NCI-H1417 (cell line): ENCODE results near the gene TNNT1.

Experiments
- DNase-seq, 3 experiments: peaks; one replicate each; lab custom pipeline; 2025; lab: John Stamatoyannopoulos, UW

The TNNT1 gene

GRCh38 chr19:55141696-55142095 is 7.3 kb downstream of the TNNT1 start:
- peak in 1 of 3 experiments; percentile 28 for DNase-seq

DNA sequence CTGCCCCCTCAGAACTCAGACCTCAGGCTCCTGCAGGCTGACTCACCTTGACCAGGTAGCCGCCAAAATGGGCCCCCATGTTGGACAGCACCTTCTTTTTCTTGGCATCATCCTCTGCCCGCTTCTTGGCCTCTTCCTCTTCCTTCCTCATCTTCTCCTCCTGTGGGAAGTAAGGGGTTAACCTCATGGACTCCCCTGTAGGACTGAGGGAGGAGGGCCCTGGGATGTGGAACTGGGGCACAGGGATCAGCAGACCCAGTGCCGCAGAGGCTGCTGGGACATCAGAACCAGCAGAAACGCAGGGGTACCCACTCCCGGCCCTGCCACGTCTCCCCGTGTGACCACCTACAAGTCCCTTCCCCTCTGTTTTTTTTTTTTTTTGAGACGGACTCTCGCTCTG is 11.1 kb downstream of the TNNT1 start:
- DNase-seq: no peak

DNA sequence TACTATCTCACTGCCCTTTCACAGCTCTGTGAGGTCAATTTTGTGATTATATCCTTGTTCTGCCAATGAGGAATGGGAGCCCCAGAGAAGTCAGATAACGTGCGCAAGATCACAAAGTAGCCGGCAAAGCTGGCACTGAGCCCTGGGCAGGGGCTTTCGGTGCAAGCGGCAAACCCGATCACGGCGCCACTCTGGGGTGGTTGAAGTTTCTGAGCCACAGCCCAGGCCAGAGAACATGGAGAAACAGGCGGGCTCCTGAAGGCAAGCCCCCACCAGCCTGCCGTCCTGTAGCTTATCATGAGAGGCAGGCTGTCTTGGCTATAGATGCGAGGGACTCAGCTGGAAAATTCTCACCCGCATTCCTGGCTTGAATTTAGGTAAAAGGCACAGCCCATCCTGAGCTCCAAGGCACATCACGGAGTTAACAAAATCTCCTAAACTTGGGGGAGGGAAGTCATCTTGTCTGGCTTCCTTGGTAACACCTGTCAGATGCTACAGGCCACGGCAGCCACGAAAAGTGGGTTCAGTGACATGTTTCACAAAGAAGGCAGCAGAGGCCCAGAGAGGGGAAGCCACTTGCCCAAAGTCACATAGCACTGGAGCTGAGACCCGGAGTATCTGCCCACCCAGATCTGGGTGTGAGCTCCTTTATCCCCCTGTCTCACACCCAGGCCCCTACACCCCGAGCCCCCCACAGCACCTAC is 12.5 kb downstream of the TNNT1 start:
- DNase-seq: no peak

GRCh38 chr19:55134736-55135135 is 14.3 kb downstream of the TNNT1 start:
- DNase-seq: no peak

DNA sequence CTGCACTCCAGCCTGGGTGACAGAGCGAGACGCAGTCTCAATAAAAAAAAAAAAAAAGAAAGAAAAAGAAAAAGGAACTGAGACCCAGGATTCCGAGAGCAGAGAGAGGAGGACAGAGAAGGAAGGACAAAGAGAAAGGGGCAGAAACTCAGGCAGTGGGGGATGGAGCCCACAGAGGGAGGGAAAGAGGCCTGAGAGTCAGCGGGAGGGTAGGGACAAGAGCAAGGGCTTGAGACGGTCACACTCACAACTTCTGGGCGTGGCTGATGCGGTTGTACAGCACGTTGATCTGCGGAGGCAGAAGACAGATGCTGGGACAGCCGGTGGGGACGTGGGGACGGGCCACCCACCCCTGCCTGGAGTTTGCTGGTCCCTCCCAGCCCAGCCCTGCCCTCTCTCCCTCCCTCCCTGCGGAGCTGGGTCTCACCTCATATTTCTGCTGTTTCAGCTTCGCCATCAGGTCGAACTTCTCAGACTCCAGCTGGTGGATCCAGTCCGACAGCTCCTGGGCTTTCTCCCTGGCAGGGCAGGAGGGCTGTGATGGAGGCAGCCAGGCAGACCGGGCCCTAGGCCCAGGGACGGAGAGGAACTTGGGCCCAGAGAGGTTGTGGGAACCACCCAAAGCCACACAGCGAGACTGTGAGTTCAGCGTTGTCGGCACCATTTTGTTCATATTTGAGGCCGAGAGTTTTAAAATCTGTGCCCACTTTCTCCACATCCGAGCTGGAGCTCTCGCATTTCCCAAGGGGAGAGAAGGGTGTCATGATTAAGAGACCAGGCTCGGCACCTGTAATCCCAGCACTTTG is 15.2 kb downstream of the TNNT1 start:
- no peak for DNase-seq

DNA sequence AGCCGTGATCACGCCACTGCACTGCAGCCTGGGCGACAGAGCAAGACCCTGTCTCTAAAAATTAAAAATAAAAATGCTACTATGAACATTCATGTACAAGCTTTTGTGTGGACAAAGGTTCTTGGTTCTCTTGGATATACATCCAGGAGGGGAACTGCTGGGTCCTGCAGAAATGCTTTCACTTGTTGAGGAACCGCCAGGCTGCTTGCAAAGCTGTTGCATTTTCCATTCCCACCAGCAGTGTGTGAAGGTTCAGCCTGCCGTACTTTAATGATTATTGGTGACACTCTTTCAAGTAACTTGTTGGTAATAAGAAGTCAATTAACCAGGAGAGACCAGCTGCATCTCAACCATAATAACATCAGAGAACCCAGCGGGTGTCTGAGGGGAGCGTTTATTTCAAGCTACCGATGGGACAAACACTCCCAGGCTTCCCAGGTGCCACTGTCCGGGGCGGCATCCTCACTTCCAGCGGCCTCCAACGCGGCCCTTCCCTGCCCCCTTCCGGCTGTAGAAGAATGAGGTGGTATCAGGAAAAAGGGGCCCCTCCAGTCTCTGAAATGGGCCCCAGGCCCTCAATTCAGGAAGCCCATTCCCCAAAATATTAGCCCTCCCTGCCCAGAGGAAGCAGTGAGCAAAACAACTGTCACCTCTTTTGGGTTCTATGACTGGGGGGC is 16.4 kb downstream of the TNNT1 start:
- DNase-seq: no peak

- DNase-seq: no peak
Measured at GRCh38 chr19:55131421-55131820, 17.6 kb downstream of the TNNT1 start.

DNA sequence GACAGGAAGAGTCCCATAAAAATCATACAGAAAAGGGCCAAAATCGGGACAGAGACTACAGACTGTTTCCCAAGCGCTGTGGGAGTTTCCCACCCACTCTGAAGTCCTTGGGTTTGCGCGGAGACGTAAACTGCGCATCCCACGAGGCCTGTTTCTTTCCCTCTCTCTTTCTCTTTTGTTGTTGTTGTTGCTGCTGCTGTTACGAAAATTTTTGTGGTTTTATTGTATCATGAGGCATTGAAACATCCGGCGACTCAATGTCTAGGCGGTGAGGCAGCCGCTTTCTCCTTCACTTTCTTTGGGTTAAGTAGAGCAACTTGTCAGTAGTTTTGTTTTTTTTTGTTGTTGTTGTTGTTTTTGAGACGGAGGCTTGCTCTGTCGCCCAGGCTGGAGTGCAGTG is 30.0 kb downstream of the TNNT1 start:
- DNase-seq: no peak

GRCh38 chr19:55118401-55118991 is 30.5 kb downstream of the TNNT1 start:
- DNase-seq: peak in 1 of 3 experiments; percentile 43

DNA sequence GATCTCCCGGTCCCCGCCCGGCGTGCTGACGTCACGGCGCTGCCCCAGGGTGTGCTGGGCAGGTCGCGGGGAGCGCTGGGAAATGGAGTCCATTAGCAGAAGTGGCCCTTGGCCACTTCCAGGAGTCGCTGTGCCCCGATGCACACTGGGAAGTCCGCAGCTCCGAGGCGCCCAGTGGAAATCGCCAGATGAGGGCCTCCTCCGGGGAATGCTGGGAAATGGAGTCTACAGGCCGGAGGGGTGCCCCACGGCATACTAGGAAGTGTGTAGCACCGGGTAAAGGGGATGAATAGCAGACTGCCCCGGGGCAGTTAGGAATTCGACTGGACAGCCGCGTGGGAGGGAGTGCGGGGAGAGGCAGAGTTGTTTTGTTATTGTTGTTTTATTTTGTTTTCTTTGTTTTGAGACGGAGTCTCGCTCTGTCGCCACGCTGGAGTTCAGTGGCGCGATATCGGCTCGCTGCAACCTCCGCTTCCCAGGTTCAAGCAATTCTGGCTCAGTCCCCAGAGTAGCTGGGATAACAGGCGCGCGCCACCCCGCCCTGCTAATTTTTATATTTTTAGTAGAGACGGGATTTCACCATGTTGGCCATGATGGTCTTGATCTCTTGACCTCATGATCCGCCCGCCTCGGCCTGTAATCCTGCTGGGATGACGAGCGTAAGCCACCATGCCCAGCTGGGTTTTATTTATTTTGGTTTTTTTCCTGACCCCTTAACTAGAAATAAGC is 31.2 kb downstream of the TNNT1 start:
- DNase-seq: peak; percentile 96 to 99 (median 98)

DNA sequence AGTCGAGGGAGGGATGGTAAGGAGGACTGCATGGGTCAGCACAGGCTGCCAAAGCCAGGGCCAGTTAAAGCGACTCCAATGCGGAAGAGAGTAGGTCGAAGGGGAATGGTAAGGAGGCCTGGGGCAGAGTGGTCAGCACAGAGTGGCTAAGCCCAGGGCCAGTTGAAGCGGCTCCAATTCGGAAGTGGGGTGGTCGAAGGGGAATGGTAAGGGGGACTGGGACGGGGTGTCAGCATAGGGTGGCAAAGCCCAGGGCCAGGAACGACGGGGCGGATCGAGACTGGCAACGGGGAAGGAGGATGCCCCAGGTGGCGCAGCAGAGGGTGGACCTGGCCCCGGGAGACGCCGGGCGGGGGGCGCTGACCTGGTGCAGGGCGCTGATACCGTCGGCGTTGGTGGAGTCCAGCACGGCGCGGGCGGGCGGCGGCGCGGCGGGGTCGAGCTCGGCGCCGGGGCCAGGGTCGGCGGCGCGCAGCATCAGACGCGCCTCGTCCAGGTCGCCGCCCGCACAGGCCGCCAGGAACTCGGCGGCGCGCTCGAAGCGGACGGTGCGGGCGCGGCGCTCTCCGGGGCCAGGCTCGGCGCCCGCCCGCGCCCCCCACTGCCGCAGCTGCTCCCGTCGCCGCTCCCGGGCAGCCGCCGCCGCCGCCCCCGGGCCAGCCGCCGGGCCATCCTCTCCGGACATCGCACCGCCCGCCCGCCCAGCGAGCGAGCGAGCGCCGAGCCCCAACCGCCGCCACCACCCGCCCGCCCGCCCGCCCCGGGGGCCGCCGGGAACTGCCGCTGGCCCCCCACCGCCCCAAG is 31.9 kb downstream of the TNNT1 start, which contains the start of gene PPP1R12C:
TSS of gene PPP1R12C (minus strand) at position 779 of the 804 bp plus-strand sequence. CDS start at position 685, 94 bp downstream.
- DNase-seq: peak in 2 of 3 experiments; percentile 29 to 54

DNA sequence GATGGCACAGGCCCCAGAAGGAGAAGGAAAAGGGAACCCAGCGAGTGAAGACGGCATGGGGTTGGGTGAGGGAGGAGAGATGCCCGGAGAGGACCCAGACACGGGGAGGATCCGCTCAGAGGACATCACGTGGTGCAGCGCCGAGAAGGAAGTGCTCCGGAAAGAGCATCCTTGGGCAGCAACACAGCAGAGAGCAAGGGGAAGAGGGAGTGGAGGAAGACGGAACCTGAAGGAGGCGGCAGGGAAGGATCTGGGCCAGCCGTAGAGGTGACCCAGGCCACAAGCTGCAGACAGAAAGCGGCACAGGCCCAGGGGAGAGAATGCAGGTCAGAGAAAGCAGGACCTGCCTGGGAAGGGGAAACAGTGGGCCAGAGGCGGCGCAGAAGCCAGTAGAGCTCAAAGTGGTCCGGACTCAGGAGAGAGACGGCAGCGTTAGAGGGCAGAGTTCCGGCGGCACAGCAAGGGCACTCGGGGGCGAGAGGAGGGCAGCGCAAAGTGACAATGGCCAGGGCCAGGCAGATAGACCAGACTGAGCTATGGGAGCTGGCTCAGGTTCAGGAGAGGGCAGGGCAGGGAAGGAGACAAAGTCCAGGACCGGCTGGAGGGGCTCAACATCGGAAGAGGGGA is 32.7 kb downstream of the TNNT1 start:
- peak; percentile 10 to 37 (median 27) for DNase-seq

DNA sequence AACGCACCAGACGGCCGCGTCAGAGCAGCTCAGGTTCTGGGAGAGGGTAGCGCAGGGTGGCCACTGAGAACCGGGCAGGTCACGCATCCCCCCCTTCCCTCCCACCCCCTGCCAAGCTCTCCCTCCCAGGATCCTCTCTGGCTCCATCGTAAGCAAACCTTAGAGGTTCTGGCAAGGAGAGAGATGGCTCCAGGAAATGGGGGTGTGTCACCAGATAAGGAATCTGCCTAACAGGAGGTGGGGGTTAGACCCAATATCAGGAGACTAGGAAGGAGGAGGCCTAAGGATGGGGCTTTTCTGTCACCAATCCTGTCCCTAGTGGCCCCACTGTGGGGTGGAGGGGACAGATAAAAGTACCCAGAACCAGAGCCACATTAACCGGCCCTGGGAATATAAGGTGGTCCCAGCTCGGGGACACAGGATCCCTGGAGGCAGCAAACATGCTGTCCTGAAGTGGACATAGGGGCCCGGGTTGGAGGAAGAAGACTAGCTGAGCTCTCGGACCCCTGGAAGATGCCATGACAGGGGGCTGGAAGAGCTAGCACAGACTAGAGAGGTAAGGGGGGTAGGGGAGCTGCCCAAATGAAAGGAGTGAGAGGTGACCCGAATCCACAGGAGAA is 33.5 kb downstream of the TNNT1 start:
- DNase-seq: no peak

DNA sequence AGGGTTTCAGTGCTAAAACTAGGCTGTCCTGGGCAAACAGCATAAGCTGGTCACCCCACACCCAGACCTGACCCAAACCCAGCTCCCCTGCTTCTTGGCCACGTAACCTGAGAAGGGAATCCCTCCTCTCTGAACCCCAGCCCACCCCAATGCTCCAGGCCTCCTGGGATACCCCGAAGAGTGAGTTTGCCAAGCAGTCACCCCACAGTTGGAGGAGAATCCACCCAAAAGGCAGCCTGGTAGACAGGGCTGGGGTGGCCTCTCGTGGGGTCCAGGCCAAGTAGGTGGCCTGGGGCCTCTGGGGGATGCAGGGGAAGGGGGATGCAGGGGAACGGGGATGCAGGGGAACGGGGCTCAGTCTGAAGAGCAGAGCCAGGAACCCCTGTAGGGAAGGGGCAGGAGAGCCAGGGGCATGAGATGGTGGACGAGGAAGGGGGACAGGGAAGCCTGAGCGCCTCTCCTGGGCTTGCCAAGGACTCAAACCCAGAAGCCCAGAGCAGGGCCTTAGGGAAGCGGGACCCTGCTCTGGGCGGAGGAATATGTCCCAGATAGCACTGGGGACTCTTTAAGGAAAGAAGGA is 34.4 kb downstream of the TNNT1 start:
- no peak for DNase-seq

- DNase-seq: peak in 2 of 3 experiments; percentile 10 to 44
Measured at GRCh38 chr19:55113570-55114039, 35.4 kb downstream of the TNNT1 start.

- no peak for DNase-seq
Measured at GRCh38 chr19:55112777-55113569, 36.0 kb downstream of the TNNT1 start.

DNA sequence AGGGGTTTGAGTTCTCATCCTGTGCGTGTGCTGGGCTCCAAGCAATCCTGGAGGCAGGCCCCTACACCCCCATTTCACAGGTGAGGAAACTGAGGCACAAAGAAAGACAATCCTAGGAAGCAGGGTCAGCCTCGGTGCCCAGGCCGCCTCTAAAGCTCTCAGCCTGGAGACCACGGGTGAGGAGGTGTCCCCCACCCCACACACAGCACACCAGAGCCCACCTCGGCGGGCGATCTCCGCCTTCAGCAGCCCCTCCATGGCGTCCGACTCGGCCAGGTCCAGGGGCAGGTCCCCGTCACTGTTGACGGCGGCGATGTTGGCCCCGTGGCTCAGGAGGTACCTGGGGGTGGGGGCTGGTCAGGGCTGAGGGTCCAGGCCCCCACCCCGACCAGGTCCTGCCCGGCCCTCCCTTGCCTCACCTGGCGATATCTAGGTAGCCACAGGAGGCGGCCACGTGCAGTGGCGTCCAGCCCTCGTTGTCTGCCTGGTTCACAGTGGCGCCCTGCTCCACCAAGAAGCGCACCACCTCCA is 36.7 kb downstream of the TNNT1 start:
- DNase-seq: no peak

DNA sequence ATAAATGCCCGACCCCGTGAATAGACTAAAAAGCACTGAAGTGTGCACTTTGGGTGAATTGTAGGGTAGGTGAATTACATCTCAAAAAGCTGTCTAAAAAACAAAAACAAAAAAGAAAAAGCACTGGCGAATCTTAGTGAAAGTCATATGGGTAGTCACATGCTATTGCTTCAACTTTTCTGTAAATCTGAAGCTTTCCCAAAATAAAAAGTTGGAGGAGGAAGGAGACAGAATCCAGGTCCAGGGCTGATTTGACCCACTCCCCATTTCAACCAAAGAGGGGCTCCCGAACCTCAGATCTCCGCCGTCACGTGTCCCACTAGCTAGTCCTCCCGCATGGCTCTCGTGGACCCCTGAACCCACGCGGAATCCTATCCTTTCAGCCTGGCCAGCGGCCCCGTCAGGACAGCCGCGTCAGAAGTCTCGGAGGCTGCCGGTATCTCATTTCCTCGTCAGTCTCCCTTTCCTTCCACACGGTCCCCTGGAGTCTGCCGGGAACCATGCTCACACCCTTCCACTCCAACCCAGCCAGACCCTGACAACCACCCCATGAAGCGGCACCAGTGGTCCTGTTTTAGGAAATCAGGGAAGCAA is 37.7 kb downstream of the TNNT1 start:
- DNase-seq: no peak
